ENCODE results near the gene TRIM36. TPM values are rescaled to one million over a fixed set of nuclear protein-coding genes. Genes with fewer than 3 reads are reported as not detected.

The TRIM36 gene
- total RNA-seq, 1 experiment from 2014 or later, result 2.4 TPM

DNA sequence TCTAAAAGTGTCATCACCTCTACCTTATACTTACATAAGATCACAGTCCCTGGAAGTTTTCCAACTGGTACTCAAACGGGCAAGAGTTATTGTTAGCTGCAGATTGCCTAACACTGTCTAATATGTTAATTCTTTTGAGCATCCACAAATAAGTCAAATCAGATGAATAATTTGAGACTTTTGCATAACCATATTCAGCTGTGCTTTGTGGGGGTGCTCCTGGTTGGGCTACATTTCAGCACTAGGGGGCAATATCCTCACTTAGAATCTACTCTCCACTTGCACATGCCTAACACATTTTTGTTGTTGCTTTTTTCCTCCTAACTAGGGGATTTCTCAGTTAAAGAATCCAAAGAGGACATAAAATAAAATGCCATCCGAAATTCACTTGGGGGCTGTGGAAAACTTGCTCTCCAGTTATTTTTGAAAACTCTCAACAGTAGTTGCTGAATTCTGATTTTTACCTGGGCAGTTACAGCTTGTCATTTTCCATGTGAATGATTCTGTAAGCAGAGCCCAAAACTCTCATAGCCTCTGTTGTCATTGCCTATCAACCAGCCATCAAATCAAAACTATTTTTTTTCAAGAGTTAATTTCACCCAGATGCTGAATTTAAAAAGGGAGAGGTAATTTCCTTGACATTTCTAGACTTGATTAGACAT is 71.5 kb downstream of the TRIM36 start:
- peak; percentile 70 for DNase-seq (ENCODE audit: low read depth, low spot score)
- in situ Hi-C loops (cut with HindIII; ENCODE audit: low pct_unique_long_range_greater_than_20kb, low sequenced_read_pairs), result loop anchor here (10.0 kb wide), 1 partner anchor 137 kb away; no protein-coding TSS in a partner anchor

DNA sequence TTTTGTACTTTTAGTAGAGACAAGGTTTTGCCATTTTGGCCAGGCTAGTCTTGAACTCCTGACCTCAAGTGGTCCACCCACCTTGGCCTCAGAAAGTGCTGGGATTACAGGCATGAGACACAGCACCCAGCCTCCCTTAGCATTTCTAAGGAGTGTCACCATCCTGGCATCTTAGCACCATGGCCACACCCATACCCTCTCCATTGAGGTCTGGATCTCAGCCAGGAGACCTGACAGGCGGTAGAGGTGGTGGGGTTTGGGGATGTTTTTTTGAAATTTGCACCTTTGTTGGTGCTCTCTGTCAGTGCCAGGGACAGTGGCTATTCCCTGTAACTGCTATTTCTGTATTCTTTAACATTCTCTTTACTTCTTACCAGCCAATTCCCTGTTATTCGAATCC is 72.5 kb downstream of the TRIM36 start:
- in situ Hi-C loops (cut with HindIII; ENCODE audit: low pct_unique_long_range_greater_than_20kb, low sequenced_read_pairs), result loop anchor here (10.0 kb wide), 1 partner anchor 138 kb away; no protein-coding TSS in a partner anchor
- DNase-seq (ENCODE audit: low read depth, low spot score), result no peak

DNA sequence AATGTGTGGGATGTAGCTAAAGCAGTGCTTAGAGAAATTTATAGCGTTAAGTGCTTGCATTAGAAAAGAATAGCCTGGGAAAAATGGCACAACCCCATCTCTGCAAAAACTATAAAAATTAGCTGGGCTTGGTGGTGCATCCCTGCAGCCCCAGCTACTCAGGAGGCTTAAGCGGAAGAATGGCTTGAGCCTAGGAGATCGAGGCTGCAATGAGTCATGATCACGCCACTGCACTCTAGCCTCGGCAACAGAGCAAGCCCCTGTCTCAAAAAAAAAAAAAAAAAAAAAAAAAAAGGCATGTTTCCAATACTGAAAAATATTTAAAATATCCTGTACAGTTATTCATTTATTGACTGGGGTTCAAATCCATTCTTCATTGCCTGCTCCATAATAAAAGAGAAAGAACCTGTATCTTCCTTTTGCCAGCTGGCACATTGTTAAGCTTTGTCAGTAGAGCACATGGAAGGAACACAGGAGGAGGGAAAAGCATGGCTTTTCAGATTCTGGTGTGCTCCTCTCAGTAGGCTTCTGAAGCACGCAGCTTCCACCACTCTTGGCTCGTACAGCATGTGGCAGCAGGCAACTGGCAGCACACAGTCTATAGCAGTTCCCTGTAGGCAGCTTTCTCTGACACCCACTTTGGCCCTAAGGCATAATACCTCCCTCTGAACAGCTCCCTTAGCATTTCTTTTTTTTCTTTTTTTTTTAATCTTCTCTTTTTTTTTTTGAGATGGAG is 73.5 kb downstream of the TRIM36 start:
- peak; percentile 90 for DNase-seq (ENCODE audit: low read depth, low spot score)
- in situ Hi-C loops (cut with HindIII; ENCODE audit: low pct_unique_long_range_greater_than_20kb, low sequenced_read_pairs), result loop anchor here (10.0 kb wide), 1 partner anchor 139 kb away; no protein-coding TSS in a partner anchor

DNA sequence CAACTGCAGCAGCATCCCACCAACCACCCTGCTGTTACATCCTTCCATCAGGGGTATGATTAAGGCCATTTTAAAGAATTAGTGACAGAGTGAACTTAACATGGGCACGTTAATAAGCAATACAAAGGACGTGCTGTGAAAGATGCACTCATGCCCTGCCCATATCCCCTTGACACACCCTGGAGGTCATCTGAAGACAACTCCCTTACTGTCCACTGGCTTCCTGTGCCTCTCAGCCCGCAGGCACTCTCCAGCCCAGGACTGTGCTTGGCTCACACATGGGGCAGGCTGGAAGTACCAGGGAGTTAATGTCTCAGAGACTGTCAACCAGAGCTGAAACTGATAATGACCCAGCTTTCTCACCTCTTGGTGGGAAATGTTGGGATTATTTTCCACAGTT is 81.8 kb downstream of the TRIM36 start:
- in situ Hi-C loops (cut with HindIII; ENCODE audit: low pct_unique_long_range_greater_than_20kb, low sequenced_read_pairs), result no loop called here
- peak; percentile 92 for DNase-seq (ENCODE audit: low read depth, low spot score)

DNA sequence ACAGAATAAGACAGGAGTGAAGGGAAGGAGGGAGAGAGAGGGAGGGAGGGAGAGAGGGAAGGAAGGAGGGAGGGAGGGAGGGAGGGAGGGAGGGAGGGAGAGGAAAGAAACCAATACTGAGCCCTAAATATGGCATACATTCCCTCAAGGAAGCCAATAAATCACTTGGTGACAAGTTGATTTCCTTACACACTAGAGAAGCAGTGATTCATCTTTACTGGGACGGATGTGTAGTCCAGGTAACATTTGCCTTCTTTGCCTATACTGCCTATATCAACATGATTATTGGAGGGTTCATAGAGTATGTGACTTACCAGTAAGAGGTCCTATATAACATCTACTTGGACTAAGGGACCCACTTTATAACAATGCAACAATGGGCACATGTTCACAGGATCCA is 83.2 kb downstream of the TRIM36 start:
- in situ Hi-C loops (cut with HindIII; ENCODE audit: low pct_unique_long_range_greater_than_20kb, low sequenced_read_pairs), result no loop called here
- no peak for DNase-seq (ENCODE audit: low read depth, low spot score)

DNA sequence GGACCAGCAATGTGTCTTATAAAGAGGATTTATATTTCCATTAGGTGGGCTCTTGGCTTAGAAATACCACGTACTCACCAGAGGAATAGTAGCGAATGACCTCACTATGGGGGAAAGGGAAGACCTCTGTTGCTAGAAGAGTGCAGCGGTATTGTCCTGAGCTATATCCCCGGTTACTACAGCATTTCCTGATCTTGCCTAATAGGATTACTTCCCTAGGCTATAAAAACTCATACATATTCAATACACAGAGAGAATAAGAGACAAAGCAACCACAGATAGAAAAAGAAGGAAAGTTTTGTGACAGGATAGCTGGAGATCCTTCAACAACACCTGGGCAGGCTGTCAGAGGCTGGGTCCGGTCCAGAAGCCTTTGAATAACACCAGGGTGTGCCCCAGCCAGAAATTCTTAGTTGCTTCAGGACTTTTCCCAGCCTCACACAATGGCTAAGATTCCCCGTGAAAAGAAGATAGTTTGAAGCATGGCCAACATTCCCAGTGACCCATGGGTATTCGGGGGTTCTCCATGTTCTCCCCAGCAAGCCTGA is 85.4 kb downstream of the TRIM36 start:
- DNase-seq (ENCODE audit: low read depth, low spot score), result no peak
- in situ Hi-C loops (cut with HindIII; ENCODE audit: low pct_unique_long_range_greater_than_20kb, low sequenced_read_pairs), result no loop called here

DNA sequence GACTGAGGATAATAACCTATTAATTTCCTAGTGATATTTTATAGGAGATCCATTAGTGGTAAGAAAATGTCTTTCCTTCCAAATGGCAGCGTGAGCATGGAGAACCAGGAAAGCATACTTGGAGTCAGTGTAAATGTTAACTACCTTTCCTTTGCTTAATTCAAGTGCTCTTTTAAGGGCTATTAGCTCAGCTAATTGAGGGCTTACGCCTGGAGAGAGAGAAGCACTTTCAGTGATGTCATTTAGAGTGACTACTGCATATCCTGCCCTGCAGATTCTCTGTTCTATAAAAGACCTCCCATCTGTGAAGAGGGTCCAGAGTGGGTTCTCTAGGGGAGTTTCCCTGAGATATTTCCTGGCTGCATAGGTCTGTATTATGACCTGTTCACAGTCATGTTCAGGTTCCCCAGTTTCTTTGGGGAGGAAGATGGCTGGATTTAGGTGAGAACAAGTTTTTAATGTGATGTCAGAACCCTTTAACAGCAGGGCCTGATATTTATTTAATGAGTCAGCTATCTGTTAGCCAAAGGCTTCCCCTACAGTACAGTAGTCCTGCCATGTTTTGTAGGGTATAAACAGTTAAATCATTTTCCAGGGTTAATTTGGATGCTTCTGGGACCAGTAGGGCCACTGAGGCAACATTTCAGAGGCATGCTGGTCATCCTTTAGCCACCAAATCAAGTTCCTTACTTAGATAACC is 89.6 kb downstream of the TRIM36 start:
- in situ Hi-C loops (cut with HindIII; ENCODE audit: low pct_unique_long_range_greater_than_20kb, low sequenced_read_pairs), result no loop called here
- DNase-seq (ENCODE audit: low read depth, low spot score), result no peak

Other genes with a start within 250 kb of the TRIM36 start
- 24.5 and 27.8 TPM in 2 replicates for gene PGGT1B, start 93.0 kb upstream of the TRIM36 start, total RNA-seq (2014; rRNA removed; shearing (Covaris generic))
- gene CCDC112, start 126.7 kb upstream of the TRIM36 start, total RNA-seq (2014; rRNA removed; shearing (Covaris generic)), result 9.0 and 10.2 TPM in 2 replicates